Measurements from ENCODE around the gene ZNF581. TPM values are rescaled to one million over a fixed set of nuclear protein-coding genes. Genes with fewer than 3 reads are reported as not detected.

Gene ZNF581
- total RNA-seq, 3 donors from 2014 or later (not counting 1 experiment from before 2014, with no cell fraction given), result 15.4 to 21.9 (median 19.0) TPM

- DNase-seq (no peak), ATAC-seq (no peak)
- Mint-ChIP-seq H3K27me3 (ENCODE audit: low read depth in 2 of 2) (no peaks in the 10 kb centered on the region), H3K27ac (peak overlapping the region in 1 of 2 donors; percentile 99), H3K4me3 (no peak overlapping the region), H3K9me3 (no peaks in the 10 kb centered on the region), H3K36me3 (no peaks in the 10 kb centered on the region), H3K4me1 (peaks cover 12 to 28% of the 10 kb centered on the region in 2 donors)
- peaks cover 5% of the 10 kb centered on the region for H3K36me3 ChIP-seq (ENCODE audit: control insufficient read depth, insufficient read depth, low read length)
- TF ChIP-seq CTCF (IDR thresholded peaks at IDR 0.05), result no peak
- no peak overlapping the region for H3K27ac ChIP-seq (ENCODE audit: low read length)
- no peaks in the 10 kb centered on the region for H3K9me3 ChIP-seq (ENCODE audit: control insufficient read depth, insufficient read depth, low read length)
- H3K27me3 ChIP-seq (ENCODE audit: control insufficient read depth, insufficient read depth, low read length), result no peaks in the 10 kb centered on the region
- no peak overlapping the region for H3K4me3 ChIP-seq (ENCODE audit: low read length)
- H3K4me1 ChIP-seq (ENCODE audit: control insufficient read depth, insufficient read depth, low read length), result peaks cover 17% of the 10 kb centered on the region
- 97% methylated on average over 26 of the region's 30 CpGs for WGBS (ENCODE audit: insufficient coverage)
- intact Hi-C loops (cut with micrococcal nuclease), result no loop called here
These were observed 45.9 kb upstream of the ZNF581 start for GRCh38 chr19:55597501-55597921.

GRCh38 chr19:55598034-55598433 is 45.4 kb upstream of the ZNF581 start:
- ATAC-seq (no peak), DNase-seq (no peak)
- intact Hi-C loops (cut with micrococcal nuclease), result no loop called here
- H3K27me3 Mint-ChIP-seq (ENCODE audit: low read depth in 2 of 2), result no peaks in the 10 kb centered on the region
- H3K27ac Mint-ChIP-seq, result peak overlapping the region; percentile 96 to 99
- H3K4me1 Mint-ChIP-seq, result peaks cover 12 to 28% of the 10 kb centered on the region in 2 donors
- no peaks in the 10 kb centered on the region for H3K9me3 Mint-ChIP-seq
- no peaks in the 10 kb centered on the region for H3K27me3 ChIP-seq (ENCODE audit: control insufficient read depth, insufficient read depth, low read length)
- H3K36me3 Mint-ChIP-seq, result no peaks in the 10 kb centered on the region
- 97% methylated on average over 9 of the region's 9 CpGs for WGBS (ENCODE audit: insufficient coverage)
- H3K4me3 ChIP-seq (ENCODE audit: low read length), result no peak overlapping the region
- H3K4me3 Mint-ChIP-seq, result no peak overlapping the region
- no peak for TF ChIP-seq CTCF (IDR thresholded peaks at IDR 0.05)
- no peaks in the 10 kb centered on the region for H3K9me3 ChIP-seq (ENCODE audit: control insufficient read depth, insufficient read depth, low read length)
- H3K36me3 ChIP-seq (ENCODE audit: control insufficient read depth, insufficient read depth, low read length), result peaks cover 5% of the 10 kb centered on the region
- peaks cover 17% of the 10 kb centered on the region for H3K4me1 ChIP-seq (ENCODE audit: control insufficient read depth, insufficient read depth, low read length)
- no peak overlapping the region for H3K27ac ChIP-seq (ENCODE audit: low read length)

GRCh38 chr19:55598719-55599467 is 44.6 kb upstream of the ZNF581 start:
- Mint-ChIP-seq H3K27ac (peak overlapping the region; percentile 96 to 99), H3K4me3 (peak overlapping the region; percentile 96), H3K4me1 (peaks cover 19 to 35% of the 10 kb centered on the region in 2 donors), H3K9me3 (no peaks in the 10 kb centered on the region), H3K36me3 (no peaks in the 10 kb centered on the region), H3K27me3 (ENCODE audit: low read depth in 2 of 2) (no peaks in the 10 kb centered on the region)
- ATAC-seq (peak; percentile 77 to 92 (median 80)), DNase-seq (peak; percentile 95 to 96)
- TF ChIP-seq CTCF (IDR thresholded peaks at IDR 0.05), result no peak
- Histone ChIP-seq H3K36me3 (ENCODE audit: control insufficient read depth, insufficient read depth, low read length) (peaks cover 5% of the 10 kb centered on the region), H3K4me1 (ENCODE audit: control insufficient read depth, insufficient read depth, low read length) (peaks cover 19% of the 10 kb centered on the region), H3K27ac (ENCODE audit: low read length) (peak overlapping the region; percentile 100), H3K9me3 (ENCODE audit: control insufficient read depth, insufficient read depth, low read length) (no peaks in the 10 kb centered on the region), H3K4me3 (ENCODE audit: low read length) (peak overlapping the region; percentile 94), H3K27me3 (ENCODE audit: control insufficient read depth, insufficient read depth, low read length) (no peaks in the 10 kb centered on the region)
- 7% methylated on average over 26 of the region's 26 CpGs for WGBS (ENCODE audit: insufficient coverage)
- intact Hi-C loops (cut with micrococcal nuclease), result loop anchor here (1.0 kb wide), 3 partner anchors 12 to 123 kb away; partner anchors contain the start of genes ZNF628 and ZNF784

Data from natural killer cell (primary cell).